GM19099 (cell line): Measurements from ENCODE around the gene PHLDA3.

Experiments used
- POLR2A ChIP-seq: IDR thresholded peaks from 3 replicates; pipeline ENCODE4 v1.6.1; 2011; ENCODE audit warnings: low read depth; ENCODE audit not compliant: insufficient read length; ENCODE audit errors: extremely low read depth

The PHLDA3 gene

GRCh38 chr1:201506557-201507359, 37.8 kb upstream of the PHLDA3 start, which contains the start of gene CSRP1:
Gene CSRP1, minus strand, starts transcription at chr1:201507123. Its CDS starts 10,820 bp downstream, at chr1:201496303.
- peak; percentile 95 for TF ChIP-seq POLR2A

DNA sequence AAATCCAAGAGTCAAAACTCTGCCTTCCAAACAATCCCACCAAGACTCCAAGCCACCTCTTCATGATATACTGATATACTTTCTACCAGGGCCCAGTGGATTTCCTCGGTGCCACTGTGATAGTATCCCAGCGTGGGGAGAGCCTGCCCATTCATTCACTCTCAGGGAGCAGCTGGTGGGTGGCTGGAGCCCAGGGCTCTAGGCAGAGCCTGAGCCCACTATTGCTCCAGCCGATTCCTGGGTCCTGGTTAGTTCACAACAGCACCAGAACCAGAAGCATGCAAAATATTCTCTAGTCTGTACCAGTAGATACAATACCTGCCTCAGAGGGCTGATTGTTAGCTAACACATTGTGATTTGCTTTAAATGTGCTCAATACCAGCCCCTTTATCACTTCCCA, 37.1 kb upstream of the PHLDA3 start:
- TF ChIP-seq POLR2A: no peak

DNA sequence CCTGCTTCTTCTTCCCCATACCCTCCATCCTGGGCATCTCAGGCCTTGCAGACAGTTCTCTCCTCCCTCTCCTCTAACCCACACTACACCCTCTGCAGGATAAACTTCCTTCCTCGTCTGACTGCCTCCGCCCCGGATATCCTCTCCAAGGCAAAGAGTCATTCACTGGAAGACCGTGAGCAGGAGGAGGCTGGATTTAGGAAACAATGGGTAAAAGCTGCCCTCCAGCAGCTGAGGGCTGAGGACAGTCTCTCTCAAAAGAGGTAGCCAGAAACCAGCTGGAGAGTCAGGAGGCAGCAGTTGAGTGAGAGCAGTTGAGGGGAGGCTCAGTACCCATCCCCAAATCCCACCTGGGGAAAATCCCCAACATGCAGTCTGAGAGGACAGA, 36.5 kb upstream of the PHLDA3 start:
- TF ChIP-seq POLR2A: no peak

DNA sequence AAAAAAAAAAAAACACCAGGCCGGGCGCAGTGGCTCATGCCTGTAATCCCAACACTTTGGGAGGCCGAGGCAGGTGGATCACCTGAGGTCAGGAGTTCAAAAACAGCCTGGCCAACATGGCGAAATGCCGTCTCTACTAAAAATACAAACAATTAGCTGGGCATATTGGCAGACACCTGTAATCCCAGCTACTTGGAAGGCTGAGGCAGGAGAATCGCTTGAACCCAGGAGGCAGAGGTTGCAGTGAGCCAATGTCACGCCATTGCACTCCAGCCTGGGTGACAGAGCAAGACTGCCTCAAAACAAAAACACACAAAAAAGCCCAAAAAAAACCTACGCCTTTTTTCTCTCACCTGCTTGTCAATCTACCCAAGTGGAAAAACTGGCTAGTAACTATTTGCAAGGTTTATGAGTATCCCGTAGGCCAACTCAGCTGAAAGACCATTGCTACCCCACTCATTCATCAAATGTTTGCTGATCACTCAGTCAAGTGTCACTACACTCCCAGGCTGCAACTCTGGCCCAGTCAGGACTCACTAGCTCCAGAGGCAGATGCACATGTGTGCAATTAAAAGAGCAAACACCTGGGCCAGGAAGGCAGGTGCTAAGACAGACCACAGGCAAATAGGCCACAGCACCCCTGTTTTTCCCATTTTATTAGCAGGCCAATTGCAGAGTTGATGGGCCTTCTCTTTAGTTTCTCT, 36.0 kb upstream of the PHLDA3 start:
- no peak for TF ChIP-seq POLR2A

GRCh38 chr1:201504179-201504631, 35.2 kb upstream of the PHLDA3 start:
- no peak for TF ChIP-seq POLR2A

GRCh38 chr1:201503397-201504176, 34.6 kb upstream of the PHLDA3 start:
- TF ChIP-seq POLR2A: no peak

DNA sequence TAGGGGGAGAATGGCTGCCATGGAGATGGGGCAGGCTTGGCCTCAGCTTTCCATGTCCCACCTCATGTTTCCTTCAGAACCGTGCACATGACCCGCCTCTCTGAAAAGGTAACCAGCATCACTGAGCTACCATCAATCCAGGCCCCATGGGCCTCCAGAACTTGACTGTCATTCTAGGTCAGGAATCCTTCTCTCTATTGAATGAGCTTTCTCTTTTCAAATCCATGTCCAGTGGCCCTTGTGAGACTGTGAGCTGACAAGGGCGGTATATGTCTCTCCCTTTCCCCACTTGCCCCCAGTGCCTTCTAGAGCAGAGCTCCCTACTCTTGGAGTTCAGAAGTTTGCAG, 33.5 kb upstream of the PHLDA3 start:
- no peak for TF ChIP-seq POLR2A

GRCh38 chr1:201501812-201502510, 33.0 kb upstream of the PHLDA3 start:
- no peak for TF ChIP-seq POLR2A

DNA sequence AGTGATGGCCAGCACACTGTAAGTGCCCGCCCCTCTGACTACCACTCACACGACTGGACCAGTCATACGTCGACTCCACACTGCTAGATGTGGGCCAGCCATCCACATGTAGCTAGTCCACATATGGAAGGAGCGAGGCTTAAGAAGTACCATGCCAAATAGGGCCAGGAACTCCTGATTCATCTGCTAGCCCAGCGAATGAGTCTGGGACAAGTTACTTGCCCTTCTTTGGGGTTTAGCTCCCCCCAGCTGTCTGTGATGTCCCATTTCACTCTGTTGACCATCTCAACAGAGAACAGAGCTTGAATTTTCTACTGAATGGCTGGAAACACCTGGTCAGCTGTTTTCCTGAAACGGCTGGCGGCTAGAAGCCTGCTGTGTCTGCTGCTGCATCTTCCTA, 32.2 kb upstream of the PHLDA3 start:
- no peak for TF ChIP-seq POLR2A

DNA sequence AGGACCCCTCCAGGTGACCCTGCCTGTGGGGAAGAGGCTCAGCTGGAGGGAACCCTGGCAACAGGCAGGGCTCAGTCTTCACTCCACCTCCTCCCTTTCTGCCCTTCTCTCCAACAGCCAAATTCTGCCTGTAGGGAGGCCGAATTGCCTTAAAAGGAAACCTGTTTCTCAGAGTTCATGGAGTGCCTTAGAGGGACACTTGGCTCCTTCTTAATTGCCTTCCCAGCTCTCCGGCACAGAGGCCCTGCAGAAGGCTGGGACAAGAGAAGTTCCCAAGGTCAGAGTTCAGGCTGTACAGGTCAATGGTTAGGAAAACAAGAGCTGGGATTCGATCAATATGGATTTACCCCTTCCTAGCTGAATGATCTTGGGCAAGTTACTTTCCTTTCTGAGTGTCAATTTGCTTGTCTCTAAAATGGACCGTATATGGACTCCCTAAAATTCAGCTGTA, 31.7 kb upstream of the PHLDA3 start:
- no peak for TF ChIP-seq POLR2A

- no peak for TF ChIP-seq POLR2A
These were observed 31.0 kb upstream of the PHLDA3 start for GRCh38 chr1:201499795-201500669.

DNA sequence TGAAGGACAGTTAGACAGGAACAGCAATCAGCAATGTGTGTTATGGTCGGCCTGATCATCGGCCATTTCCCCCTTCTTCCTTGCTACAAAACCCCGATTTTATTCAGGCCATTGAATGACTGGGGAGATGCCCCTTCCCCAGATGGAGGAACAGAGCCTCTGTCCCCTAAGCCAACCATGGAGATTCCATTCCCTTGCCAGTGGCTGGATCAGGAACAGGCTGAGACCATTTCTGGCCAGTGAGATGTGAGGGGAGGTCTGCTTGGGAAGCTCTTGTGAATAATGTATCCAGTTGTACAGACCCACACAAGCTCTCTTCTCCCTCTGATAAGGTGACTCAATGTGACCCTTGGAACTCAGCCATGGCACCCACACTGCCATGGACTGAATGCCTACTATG, 30.2 kb upstream of the PHLDA3 start:
- no peak for TF ChIP-seq POLR2A

- no peak for TF ChIP-seq POLR2A
These were observed 29.6 kb upstream of the PHLDA3 start for GRCh38 chr1:201498621-201499020.

DNA sequence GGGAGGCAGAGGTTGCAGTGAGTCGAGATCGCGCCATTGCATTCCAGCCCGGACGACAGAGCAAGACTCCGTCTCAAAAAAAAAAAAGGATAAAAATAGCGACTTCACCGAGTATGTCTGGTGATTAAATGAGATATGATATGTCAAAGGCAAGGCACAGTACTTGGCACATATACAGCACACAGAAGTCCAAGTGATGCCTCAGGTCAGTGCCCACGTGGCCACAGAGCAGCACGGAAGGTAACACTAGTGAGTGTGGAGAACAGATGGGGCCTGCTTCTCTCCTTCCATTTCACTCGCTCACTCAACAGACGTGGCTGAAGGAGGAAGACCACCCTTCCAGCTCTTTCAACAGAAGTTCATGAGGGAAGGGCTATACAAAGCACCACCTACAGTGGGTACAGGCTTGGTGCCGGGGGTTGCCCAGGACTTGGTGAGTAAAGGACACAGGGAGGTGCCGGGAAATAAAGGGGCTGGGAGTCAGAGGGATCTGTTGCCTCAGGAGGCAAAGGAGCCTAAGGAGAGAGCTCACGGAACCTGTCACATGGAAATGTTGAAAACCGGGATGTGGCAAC, 29.0 kb upstream of the PHLDA3 start:
- TF ChIP-seq POLR2A: no peak

GRCh38 chr1:201496296-201496690, 27.3 kb upstream of the PHLDA3 start:
- no peak for TF ChIP-seq POLR2A
